GM21381 (cell line): Measurements from ENCODE around the gene SNX30.
A peak's percentile ranks its signal among the peaks of the same experiment; 100 is the strongest.

ENCODE experiments used
- ATAC-seq: cut with Tn5 transposase; IDR thresholded peaks from one replicate; pipeline ENCODE4 v1.9.1; 2021; ENCODE audit warnings: mild to moderate bottlenecking, moderate library complexity; ENCODE audit not compliant: unreplicated experiment

The SNX30 gene

DNA sequence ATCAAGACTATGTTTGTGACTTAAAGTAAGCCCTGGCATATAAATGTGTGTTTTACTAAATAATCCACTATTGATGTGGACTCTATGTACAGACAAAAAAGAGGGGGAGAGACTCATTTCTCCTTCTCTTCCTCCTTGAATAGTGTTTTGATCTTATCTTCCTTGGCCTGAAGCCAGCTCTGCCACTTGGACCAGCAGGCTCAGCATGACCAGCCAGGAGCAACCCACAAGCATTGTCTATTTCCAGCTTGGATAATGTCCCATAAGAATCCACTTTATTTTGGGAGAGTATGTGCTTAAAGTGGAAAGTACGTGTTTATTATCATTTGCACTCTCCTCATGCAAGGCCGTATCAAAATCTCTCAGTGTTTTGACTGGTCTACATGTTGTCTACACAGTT, 164.0 kb downstream of the SNX30 start:
- no peak for ATAC-seq

DNA sequence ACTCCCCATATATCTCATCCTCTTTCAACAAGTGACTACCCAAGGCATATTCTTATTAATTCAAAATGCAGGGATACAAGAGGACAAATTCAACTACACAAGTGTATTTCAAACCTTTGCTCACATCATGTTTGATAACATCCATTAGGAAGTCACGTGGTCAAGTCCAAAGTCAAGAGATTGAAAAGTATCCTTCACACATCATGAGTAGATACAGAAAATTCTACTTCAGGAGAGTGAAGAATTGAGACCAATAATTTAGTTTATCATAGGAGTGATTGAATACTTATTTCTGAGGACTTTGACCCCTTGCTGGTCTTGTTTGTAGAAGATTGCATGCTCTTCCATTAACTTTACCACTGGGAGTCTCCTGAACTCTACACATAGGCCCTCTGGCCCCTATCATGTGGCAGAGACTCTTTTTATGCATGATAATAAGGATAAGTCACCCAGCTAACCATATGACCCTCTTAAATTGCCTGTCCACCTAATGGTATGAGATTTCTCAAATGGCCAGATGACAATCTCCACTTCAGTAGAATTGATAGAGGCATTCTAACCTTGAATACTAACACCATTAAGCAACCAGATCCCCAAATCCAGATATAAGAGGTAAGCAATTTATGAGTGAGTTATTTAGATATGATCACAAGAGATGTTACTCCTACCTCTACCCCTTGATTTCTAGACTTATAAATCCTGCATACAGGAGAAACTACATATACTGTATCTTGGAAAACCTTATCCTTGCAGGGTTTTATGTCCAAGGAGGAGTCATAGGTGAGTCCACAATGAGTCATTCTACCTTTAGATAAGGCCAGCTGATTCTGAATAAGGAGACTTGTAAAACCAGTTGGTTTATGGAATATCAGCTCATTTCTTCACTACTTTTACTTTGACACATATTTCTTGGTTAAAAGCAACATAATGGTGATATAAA, 166.8 kb downstream of the SNX30 start:
- no peak for ATAC-seq

DNA sequence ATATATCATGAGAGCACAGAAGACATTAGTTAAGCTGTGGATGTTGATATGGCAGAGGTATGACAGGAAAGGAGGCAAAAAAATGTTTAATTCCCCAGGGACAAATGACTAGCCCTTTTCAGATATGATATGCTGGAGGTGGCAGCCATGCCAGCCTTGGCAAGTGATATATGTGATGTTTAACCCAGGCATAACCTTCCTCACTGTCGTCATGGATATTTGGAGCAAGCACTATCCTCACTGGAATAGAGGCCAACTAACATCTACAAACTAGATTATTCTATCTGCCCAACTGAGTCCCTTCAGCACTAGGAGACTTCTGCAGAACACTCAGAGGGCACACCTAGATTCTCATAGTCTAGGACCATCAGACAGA, 167.4 kb downstream of the SNX30 start:
- no peak for ATAC-seq

DNA sequence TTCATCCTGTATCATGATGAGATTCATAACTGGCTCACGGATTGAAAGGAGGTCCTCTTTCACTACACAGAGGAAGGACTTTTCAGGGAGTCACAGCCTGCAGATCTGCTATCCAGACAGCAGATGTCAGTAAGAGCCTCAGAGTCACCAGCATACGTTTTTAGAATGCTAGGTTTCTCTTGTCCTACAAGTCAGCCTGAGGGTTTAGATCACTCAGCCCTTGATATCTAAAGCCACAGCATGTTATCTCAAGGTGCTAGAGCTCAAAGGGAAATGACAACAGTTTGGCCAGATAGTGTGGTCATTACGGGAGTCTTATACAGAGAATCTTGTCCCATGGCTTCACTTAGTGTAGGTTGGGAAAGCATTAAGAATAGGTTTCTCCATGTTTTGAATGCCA, 171.0 kb downstream of the SNX30 start:
- peak; percentile 54 for ATAC-seq
